Astrocyte of the cerebellum (primary cell): ENCODE results near the gene HM13.
"Not testable (repeated sequence)": the region's sequence is repeated elsewhere in the genome, so short reads cannot be mapped to it uniquely, and the experiment has no call there.

ENCODE experiments used
- DNase-seq: peaks from one replicate; pipeline ENCODE4 v3.0.0-alpha.2; 2011; ENCODE audit warnings: low read depth
- H3K4me3 ChIP-seq: 2 replicates; pipeline ENCODE4 v1.5.1; 2011; ENCODE audit warnings: mild to moderate bottlenecking, low read depth, low read length, moderate library complexity
- in situ Hi-C: cut with HindIII; loops from 2 replicates; pipeline ENCODE4 v1.10.0; 2017; ENCODE audit warnings: low sequenced_read_pairs
- TF ChIP-seq, protein P1 (sequence below): IDR thresholded peaks from 2 replicates; pipeline ENCODE4 v1.5.1; 2012; ENCODE audit warnings: low read length, low read depth, moderate library complexity, mild to moderate bottlenecking; ENCODE audit errors: missing control alignments

HM13 gene

DNA sequence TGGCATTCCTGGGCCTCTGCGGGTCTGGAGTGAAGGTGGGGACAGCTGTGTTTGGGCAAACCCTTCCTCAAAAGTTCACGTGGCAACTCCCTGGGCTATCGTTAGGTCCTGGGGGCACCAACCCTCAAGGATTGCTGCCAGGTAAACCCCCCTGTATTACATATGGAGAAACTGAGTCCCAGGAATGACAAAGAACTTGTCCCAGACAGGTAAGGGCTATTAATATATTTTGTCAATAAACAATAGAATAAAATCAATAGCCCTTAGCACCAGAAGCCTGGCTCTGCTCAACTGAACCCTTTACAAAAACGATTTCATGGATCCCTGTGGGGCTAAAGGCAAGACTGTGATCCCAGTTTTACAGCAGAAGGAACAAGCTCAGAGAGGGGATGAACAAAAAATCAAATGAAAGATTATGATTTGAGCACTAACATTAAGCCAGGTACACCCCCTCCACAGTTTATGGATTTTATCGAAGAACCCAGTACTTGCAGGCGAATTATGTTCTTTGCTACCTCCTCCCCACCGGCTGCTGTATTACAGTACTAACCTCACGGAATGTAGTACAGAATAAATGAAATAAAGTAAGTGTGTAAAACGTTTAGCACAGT, 93.5 kb downstream of the HM13 start:
- TF ChIP-seq, protein P1, sequence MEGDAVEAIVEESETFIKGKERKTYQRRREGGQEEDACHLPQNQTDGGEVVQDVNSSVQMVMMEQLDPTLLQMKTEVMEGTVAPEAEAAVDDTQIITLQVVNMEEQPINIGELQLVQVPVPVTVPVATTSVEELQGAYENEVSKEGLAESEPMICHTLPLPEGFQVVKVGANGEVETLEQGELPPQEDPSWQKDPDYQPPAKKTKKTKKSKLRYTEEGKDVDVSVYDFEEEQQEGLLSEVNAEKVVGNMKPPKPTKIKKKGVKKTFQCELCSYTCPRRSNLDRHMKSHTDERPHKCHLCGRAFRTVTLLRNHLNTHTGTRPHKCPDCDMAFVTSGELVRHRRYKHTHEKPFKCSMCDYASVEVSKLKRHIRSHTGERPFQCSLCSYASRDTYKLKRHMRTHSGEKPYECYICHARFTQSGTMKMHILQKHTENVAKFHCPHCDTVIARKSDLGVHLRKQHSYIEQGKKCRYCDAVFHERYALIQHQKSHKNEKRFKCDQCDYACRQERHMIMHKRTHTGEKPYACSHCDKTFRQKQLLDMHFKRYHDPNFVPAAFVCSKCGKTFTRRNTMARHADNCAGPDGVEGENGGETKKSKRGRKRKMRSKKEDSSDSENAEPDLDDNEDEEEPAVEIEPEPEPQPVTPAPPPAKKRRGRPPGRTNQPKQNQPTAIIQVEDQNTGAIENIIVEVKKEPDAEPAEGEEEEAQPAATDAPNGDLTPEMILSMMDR, result no peak
- in situ Hi-C loops, result no loop called here
- peak overlapping the region; percentile 65 for H3K4me3 ChIP-seq
- DNase-seq, result no peak

DNA sequence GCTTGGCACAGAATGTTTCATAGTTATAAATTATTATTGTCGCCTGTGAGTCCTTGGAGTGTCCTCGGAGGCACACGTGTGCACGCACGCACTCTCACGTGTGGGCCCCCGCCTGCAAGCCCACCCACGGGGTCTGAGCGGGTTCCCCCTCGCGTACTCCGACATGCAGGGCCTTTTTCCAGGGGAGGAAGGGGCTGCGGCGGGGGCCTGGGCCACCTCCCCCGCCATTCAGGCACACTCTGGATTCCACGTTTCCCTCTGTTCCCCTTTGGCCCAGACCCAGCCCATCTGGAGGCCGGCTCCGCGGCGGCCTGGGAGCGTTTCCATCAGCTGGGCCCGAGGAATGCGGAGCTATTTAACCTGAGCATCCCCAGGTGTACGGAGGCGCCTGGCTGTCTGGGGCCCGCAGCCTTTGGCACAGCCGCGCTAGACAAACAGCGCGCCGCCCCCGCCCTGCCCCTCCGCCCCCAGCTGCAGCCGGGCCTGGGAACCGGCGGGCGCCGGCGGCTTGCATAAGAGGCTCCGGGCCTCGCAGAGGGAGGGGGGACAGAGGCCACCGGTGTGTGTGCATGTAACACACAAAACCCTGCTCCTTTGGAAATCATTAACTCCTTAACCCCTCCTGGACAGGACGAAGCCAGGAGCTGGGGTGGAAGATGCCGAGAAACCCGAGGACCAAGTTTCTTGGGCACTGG, 94.2 kb downstream of the HM13 start:
- TF ChIP-seq, protein P1, result no peak
- H3K4me3 ChIP-seq, result peak overlapping the region; percentile 20
- in situ Hi-C loops, result no loop called here
- DNase-seq, result peak; percentile 78

DNA sequence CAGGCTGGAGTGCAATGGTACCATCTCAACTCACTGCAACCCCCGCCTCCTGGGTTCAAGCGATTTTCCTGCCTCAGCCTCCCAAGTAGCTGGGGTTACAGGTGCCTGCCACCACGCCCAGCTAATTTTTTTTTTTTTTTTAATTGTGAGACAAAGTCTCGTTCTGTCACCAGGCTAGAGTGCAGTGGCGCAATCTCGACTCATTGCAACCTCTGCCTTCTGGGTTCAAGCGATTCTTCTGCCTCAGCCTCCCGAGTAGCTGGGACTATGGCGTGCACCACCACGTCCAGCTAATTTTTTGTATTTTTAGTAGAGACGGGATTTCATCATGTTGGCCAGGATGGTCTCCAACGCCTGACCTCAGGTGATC, 98.0 kb downstream of the HM13 start:
- not testable (repeated sequence) for H3K4me3 ChIP-seq, DNase-seq
- in situ Hi-C loops, result loop anchor here (5.0 kb wide), 1 partner anchor 45 kb away; no protein-coding TSS in a partner anchor

DNA sequence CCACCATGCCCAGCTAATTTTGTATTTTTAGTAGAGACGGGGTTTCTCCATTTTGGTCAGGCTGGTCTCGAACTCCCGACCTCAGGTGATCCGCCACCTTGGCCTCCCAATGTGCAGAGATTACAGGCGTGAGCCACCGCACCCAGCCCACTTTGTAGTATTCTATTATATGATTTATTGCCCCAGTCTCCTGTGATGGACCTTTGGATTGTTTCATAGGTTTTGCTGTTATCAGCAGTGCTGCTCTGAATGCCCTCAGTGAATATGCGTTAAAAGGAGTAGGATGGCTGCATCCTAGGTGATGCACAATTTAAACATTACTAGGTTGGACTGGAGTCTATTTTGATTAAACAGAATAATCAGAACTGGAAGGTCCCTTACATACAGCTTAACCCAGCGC, 101.2 kb downstream of the HM13 start:
- no peak overlapping the region for H3K4me3 ChIP-seq
- TF ChIP-seq, protein P1, result no peak
- in situ Hi-C loops, result no loop called here
- DNase-seq, result no peak

DNA sequence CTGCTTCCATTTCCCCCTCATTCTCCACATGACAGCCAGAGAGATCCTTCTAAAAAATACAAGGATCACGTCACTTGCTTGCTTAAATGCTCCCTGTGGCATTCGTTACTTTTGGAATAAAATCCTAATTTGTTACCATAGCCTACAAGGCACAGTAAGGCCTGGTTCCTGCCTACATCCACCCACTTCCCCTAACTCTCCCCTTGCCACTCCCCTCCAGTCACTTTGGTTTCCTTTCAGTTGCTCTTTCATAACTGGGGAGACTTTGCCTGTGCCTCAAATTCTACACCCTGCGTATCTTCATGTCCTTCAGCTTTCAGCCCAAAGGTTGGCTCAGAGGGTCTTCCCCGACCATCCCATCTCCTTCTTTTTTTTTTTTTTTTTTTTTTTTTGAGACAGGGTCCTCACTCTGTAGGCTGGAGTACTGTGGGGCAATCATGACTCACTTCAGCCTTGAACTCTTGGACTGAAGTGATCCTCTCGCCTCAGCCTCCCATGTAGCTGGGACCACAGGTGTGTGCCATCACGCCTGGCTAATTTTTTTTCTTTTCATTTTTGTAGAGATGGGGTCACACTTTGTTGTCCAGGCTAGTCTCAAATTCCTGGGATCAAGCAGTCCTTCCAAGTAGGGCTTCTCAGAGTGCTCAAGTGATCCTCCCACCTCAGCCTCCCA, 103.3 kb downstream of the HM13 start:
- H3K4me3 ChIP-seq, result no peak overlapping the region
- in situ Hi-C loops, result no loop called here
- TF ChIP-seq, protein P1, result no peak
- no peak for DNase-seq
